Measurements from ENCODE around the gene INSRR.
A peak's percentile ranks its signal among the peaks of the same experiment; 100 is the strongest.

Gene INSRR

DNA sequence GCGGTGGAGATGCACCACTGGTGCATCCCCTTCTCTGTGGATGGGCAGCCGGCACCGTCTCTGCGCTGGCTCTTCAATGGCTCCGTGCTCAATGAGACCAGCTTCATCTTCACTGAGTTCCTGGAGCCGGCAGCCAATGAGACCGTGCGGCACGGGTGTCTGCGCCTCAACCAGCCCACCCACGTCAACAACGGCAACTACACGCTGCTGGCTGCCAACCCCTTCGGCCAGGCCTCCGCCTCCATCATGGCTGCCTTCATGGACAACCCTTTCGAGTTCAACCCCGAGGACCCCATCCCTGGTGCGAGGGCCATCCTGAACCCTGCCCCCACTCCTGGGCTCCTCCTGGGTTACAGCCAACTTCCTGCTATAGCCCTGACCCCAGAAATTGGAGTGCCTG is 14.7 kb upstream of the INSRR start:
- DNase-seq = no peak

DNA sequence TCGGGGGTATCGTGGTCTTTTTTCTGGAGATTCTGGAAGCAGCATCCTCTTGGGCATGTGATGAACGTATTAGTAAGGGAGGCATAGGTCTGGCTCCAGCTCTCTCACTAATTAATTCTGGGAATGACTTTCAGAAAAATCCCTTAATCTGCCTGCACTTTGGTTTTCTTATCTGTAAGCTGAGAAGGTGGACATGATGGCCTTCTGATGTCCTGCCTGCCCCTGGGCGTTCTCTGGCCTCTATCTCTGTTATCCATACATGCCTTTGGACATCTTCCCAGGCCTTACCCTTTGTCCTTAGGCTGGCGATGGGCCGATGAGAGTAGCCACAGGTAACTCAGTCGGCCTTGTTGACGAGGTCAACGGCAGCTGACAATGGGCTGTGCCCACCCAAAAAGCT is 10.5 kb upstream of the INSRR start:
- no peak for DNase-seq

DNA sequence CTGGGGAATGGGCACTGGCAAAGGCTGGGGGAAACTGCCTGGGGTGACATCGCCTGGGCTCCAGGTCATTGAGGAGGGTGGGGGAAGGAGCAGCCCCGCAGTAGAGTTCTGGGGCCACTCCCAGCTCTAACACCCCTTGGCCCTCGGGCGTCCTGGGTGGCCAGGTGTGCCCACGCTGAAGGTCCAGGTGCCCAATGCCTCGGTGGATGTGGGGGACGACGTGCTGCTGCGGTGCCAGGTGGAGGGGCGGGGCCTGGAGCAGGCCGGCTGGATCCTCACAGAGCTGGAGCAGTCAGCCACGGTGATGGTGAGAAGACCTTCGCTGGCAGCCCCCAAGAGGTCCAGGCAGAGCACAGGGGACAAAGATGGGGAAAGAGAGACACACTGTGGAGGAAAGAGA is 9.4 kb upstream of the INSRR start:
- DNase-seq = peak; percentile 65

GRCh38 chr1:156866249-156866909 is 7.5 kb upstream of the INSRR start:
- DNase-seq = peak; percentile 72

GRCh38 chr1:156865865-156866248 is 6.9 kb upstream of the INSRR start:
- DNase-seq = no peak

- peak; percentile 44 for DNase-seq
Measured at GRCh38 chr1:156865258-156865657, 6.3 kb upstream of the INSRR start.

GRCh38 chr1:156864796-156865195 is 5.9 kb upstream of the INSRR start:
- peak; percentile 22 for DNase-seq

DNA sequence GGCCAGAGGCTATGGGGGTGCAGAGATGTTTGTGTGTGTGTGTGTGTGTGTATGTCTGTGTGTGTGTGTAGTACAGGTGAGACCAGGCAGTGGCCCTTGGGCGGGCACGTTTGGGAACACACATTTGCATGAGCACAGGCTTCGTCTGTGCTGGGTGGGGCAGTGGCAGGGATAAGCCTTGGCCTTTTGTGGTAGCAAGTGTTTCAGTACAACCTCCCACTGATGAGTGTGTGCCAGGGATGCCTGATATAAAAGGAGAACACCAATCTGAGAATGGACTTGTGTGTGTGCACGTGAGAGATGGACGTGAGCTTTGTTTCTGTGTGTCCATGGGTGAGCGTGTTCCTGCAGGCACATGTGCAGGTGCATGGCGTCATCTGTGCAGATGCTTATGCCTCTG is 4.7 kb upstream of the INSRR start:
- DNase-seq = no peak

- no peak for DNase-seq
Measured at GRCh38 chr1:156862997-156863599, 4.2 kb upstream of the INSRR start.

DNA sequence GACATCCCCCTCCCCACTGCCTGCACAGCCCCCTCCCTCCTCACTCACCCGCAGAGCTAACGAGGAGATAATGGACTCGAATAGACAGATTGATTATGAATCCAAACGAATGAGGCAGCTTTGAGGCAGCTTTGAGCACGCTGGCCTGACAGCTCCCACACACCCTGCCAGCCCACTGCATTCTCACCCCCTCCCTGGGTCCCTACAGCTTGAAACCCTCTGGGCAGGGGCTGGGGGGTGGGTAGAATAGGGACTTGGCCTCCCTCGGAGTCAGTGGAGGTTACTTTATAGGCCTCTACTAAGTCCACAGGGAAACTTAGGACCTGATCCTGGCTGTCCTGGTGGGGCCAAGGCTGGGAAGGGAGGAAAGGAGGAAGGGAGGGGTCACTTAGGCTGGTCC is 3.7 kb upstream of the INSRR start:
- no peak for DNase-seq

DNA sequence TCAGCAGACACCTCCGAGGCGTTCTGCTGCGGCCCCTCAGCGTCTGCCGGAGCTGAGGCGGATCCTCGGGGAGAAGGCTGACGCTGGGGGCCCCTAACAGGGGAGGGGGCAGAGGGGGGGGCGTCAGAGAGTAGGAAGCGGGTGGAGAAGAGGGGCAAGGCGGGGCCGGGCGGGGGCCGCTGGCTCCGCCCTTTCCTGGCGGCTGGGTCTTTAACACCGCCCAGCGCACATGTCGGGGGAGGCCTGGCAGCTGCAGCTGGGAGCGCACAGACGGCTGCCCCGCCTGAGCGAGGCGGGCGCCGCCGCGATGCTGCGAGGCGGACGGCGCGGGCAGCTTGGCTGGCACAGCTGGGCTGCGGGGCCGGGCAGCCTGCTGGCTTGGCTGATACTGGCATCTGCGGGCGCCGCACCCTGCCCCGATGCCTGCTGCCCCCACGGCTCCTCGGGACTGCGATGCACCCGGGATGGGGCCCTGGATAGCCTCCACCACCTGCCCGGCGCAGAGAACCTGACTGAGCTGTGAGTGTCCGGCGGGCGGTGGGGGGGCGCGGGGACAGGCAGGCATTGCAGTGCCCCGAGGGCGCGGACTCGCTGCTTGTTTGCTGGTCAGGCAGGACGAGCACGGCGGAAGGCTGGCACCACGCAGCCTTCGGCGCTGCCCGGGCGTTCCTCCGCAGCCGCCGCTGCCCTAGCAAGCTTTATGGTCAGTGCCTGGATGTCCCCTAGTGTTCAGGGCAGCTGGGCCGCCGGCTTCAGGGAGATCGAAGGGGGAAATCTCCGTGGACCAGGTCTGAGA is 1.9 kb upstream of the INSRR start, which contains the start of gene NTRK1:
TSS of gene NTRK1 (plus strand) at position 238 of the 796 bp plus-strand sequence. CDS start at position 308, 70 bp downstream.
- DNase-seq = peak; percentile 95

GRCh38 chr1:156860113-156860627 is 1.3 kb upstream of the INSRR start:
- peak; percentile 86 for DNase-seq

DNA sequence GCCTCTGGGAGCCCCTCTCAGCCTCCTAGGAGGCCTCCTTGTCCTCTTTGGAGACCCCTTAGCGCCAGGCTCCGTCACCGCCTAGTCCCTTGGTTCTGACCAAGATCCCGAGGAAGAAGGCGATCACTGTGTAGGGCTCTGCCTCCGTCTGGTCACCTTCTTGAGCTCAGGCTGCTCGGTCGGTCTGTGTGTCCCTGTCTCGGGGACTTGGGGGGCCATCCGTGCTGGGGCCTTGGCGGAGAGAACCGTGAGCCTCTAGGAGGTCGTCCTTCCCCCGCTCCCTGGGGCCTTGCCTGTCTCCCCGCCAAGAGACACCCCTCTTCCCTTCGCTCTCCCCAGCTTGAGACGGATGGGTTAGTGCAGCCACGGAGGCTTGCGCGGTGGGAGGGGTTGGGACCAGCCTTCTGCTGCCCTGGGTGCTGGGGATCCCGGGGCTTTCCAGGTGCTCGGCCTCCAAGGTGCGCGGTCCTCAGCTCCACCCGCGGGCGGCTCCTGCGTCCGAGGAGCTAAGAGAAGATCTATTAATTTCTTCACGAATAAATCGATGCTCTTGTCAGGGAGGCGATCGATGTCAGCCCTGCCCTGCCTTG is 701 bp upstream of the INSRR start:
- DNase-seq = peak; percentile 83

GRCh38 chr1:156858555-156858956 is 361 bp downstream of the INSRR start:
- peak; percentile 59 for DNase-seq

GRCh38 chr1:156857532-156857931 is 1.4 kb downstream of the INSRR start:
- no peak for DNase-seq

DNA sequence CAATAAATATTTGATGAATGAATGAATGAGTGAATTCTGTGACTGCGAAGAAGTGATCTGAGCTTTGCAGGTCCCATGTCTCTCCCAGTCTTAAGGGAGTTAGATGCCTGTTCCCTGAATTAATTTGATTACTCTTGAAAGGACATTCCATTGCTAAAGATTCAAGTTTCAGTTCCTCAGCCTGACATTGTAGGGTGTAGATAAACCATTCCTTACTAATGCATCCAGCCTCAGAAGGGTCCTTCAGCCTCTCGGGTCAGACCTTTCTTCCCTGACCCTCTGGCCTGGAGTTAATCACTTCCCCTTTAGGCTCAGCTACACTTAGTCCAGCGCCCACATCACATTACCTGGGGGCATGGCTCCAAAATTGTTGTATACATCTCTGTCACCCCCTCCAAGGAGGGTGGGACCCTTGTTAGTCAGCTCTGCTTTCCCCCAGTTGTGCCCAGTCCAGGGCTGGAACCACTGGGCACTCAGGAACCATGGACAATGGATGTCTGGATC is 2.6 kb downstream of the INSRR start:
- DNase-seq = no peak

DNA sequence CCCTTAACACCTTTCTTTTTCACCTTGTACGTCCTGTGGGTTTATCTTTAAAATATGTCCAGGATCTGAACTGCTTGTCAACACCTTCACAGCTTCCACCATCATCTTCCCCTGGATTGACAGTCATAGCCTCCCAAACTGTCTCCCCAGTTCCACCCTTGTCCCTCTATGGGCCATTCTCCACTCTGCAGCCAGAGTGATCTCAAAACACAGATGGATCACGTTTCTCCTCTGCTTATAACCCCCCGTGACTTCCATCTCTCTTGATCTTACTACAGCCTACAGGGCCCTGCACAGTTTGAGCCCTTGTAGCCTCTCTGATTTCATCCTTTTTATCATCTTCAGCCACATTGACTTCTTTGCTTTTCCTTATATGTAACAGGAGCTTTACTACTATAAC is 4.3 kb downstream of the INSRR start:
- no peak for DNase-seq

- no peak for DNase-seq
Measured at GRCh38 chr1:156853761-156854160, 5.2 kb downstream of the INSRR start.

- peak; percentile 100 for DNase-seq
Measured at GRCh38 chr1:156852418-156852874, 6.5 kb downstream of the INSRR start.

- peak; percentile 65 for DNase-seq
Measured at GRCh38 chr1:156851779-156852417, 7.0 kb downstream of the INSRR start.

GRCh38 chr1:156849151-156849496 is 9.8 kb downstream of the INSRR start:
- no peak for DNase-seq

GRCh38 chr1:156848461-156849150 is 10.3 kb downstream of the INSRR start:
- no peak for DNase-seq

Data from NCI-H69 (cell line).